SK-N-SH (cell line): Measurements from ENCODE around the gene FCMR. TPM values are rescaled to one million over a fixed set of nuclear protein-coding genes. Genes with fewer than 3 reads are reported as not detected.

Experiments used
- CTCF ChIA-PET: fragments of 300-600, 350-600 bp; formaldehyde crosslinking; extraction: SDS; loops from one replicate; lab custom pipeline; 2021; lab: Yijun Ruan, JAX
- POLR2A ChIA-PET: fragments of 350-600 bp; sonication (Branson Sonifier 250); formaldehyde crosslinking; extraction: SDS; loops from one replicate; lab custom pipeline; 2020; ENCODE audit warnings: antibody characterized with exemption, inconsistent platforms; lab: Yijun Ruan, JAX
- DNase-seq: peaks from one replicate; pipeline ENCODE4 v3.0.0; 2012
- H2AFZ ChIP-seq: fragments of 200-600 bp; sonication (generic); 2 replicates; pipeline ENCODE4 v1.8.1; 2016; ENCODE audit warnings: antibody characterized with exemption, mild to moderate bottlenecking, low read depth
- H3F3A ChIP-seq: fragments of 200-600 bp; sonication (generic); replicated peaks from 2 replicates; pipeline ENCODE3; 2016; ENCODE audit warnings: antibody characterized with exemption, mild to moderate bottlenecking; ENCODE audit not compliant: insufficient read depth
- H3K27ac ChIP-seq, 2 experiments: fragments of 200-500 bp in 1 of 2; fragments of 200-600 bp in 1 of 2; sonication (Bioruptor generic) in 1 of 2; sonication (generic), shearing (Covaris generic) in 1 of 2; 2 replicates each; pipeline versions ENCODE4 v1.5.1 to v1.6.1; 2014 to 2016; ENCODE audit warnings: low read depth in 2 of 2, inconsistent platforms in 1 of 2, low read length in 1 of 2, mild to moderate bottlenecking in 1 of 2, mixed read lengths in 1 of 2
- H3K27me3 ChIP-seq: fragments of 200-600 bp; sonication (generic), shearing (Covaris generic); 2 replicates; pipeline ENCODE4 v1.6.1; 2016; ENCODE audit warnings: mixed run types; ENCODE audit not compliant: insufficient read depth
- H3K36me3 ChIP-seq, 2 experiments: fragments of 200-500 bp in 1 of 2; fragments of 200-600 bp in 1 of 2; sonication (Bioruptor generic) in 1 of 2; sonication (generic) in 1 of 2; replicated peaks in 1 of 2; 2 replicates each; pipeline versions ENCODE3 to v1.5.1; 2014 to 2016; ENCODE audit warnings: low read length in 1 of 2, mild to moderate bottlenecking in 1 of 2; ENCODE audit not compliant: insufficient read depth in 2 of 2, control insufficient read depth in 1 of 2
- H3K4me1 ChIP-seq, 2 experiments: fragments of 200-500 bp in 1 of 2; fragments of 200-600 bp in 1 of 2; sonication (Bioruptor generic) in 1 of 2; sonication (generic), shearing (Covaris generic) in 1 of 2; 2 replicates each; pipeline versions ENCODE4 v1.5.1 to v1.6.1; 2014 to 2016; ENCODE audit warnings: low read depth in 1 of 2, low read length in 1 of 2, mixed run types in 1 of 2; ENCODE audit not compliant: insufficient read depth in 2 of 2, control insufficient read depth in 1 of 2
- H3K4me2 ChIP-seq: fragments of 200-600 bp; sonication (generic), shearing (Covaris generic); 2 replicates; pipeline ENCODE4 v1.6.1; 2017; ENCODE audit warnings: mixed run types
- H3K4me3 ChIP-seq, 2 experiments: fragments of 200-500 bp in 1 of 2; fragments of 200-600 bp in 1 of 2; sonication (Bioruptor generic) in 1 of 2; sonication (generic), shearing (Covaris generic) in 1 of 2; 2 replicates each; pipeline versions ENCODE4 v1.5.1 to v1.8.1; 2014 to 2016; ENCODE audit warnings: low read depth in 2 of 2, inconsistent platforms in 1 of 2, low read length in 1 of 2, mild to moderate bottlenecking in 1 of 2, mixed read lengths in 1 of 2, moderate library complexity in 1 of 2
- H3K79me2 ChIP-seq: fragments of 200-600 bp; sonication (generic); 2 replicates; pipeline ENCODE4 v1.8.1; 2017; ENCODE audit warnings: mild to moderate bottlenecking; ENCODE audit not compliant: insufficient read depth
- H3K9ac ChIP-seq: fragments of 200-600 bp; sonication (generic); 2 replicates; pipeline ENCODE4 v1.6.1; 2017; ENCODE audit warnings: mixed run types
- H3K9me2 ChIP-seq: fragments of 200-600 bp; sonication (generic); 2 replicates; pipeline ENCODE4 v1.6.1; 2017; ENCODE audit warnings: mixed run types
- H3K9me3 ChIP-seq: fragments of 200-600 bp; sonication (generic); 2 replicates; pipeline ENCODE4 v1.6.1; 2017; ENCODE audit warnings: mixed run types, mild to moderate bottlenecking, moderate library complexity
- H4K20me1 ChIP-seq: fragments of 200-600 bp; sonication (generic); 2 replicates; pipeline ENCODE4 v1.6.1; 2017; ENCODE audit warnings: mild to moderate bottlenecking, mixed run types; ENCODE audit not compliant: insufficient read depth
- CHD2 ChIP-seq: fragments of 150-350 bp; IDR thresholded peaks from 2 replicates; pipeline ENCODE4 v1.6.1; 2018; ENCODE audit warnings: low read length; ENCODE audit not compliant: partially characterized antibody
- FOSL2 ChIP-seq: IDR thresholded peaks from 2 replicates; pipeline ENCODE4 v1.4.0; 2012; ENCODE audit warnings: low read depth, mild to moderate bottlenecking, moderate library complexity, borderline replicate concordance
- FOXJ3 ChIP-seq: sonication (generic); formaldehyde crosslinking; IDR thresholded peaks from 2 replicates; pipeline ENCODE4 v1.5.1; 2020; ENCODE audit warnings: mild to moderate bottlenecking, missing genetic modification reagents
- FOXM1 ChIP-seq: IDR thresholded peaks from 2 replicates; pipeline ENCODE4 v1.4.0; 2012; ENCODE audit warnings: low read depth, mild to moderate bottlenecking
- JUND ChIP-seq: IDR thresholded peaks from 2 replicates; pipeline ENCODE4 v1.4.0; 2012
- MEF2A ChIP-seq: IDR thresholded peaks from 2 replicates; pipeline ENCODE4 v1.4.0; 2012; ENCODE audit warnings: low read depth, borderline replicate concordance
- NFIC ChIP-seq: IDR thresholded peaks from 2 replicates; pipeline ENCODE4 v1.4.0; 2012; ENCODE audit warnings: borderline replicate concordance
- PBX3 ChIP-seq: IDR thresholded peaks from 2 replicates; pipeline ENCODE4; 2012
- POLR2AphosphoS5 ChIP-seq: IDR thresholded peaks from 2 replicates; pipeline ENCODE4 v1.6.1; 2012; ENCODE audit warnings: low read depth, low read length
- RAD21 ChIP-seq: IDR thresholded peaks from 2 replicates; pipeline ENCODE4 v1.6.1; 2012; ENCODE audit warnings: mild to moderate bottlenecking, low read length
- RCOR1 ChIP-seq: fragments of 150-350 bp; IDR thresholded peaks from 2 replicates; pipeline ENCODE4 v1.6.1; 2017; ENCODE audit warnings: antibody characterized with exemption, low read length
- SMC3 ChIP-seq: IDR thresholded peaks from 2 replicates; pipeline ENCODE4 v1.6.1; 2012; ENCODE audit warnings: low read depth, low read length, improper control_type of control experiment
- TAF1 ChIP-seq: IDR thresholded peaks from 2 replicates; pipeline ENCODE4 v1.6.1; 2012; ENCODE audit warnings: low read depth, mild to moderate bottlenecking, low read length, moderate library complexity, borderline replicate concordance
- USF2 ChIP-seq: fragments of 150-350 bp; IDR thresholded peaks from 2 replicates; pipeline ENCODE4 v1.6.1; 2017; ENCODE audit warnings: antibody characterized with exemption, low read length, low read depth, borderline replicate concordance
- YY1 ChIP-seq: IDR thresholded peaks from 2 replicates; pipeline ENCODE4 v1.4.0; 2012; ENCODE audit warnings: low read depth, mild to moderate bottlenecking
- WGBS: methylation state at CpG from one replicate; pipeline ENCODE4 v1.1.6; 2017; ENCODE audit warnings: low lambda C conversion rate; 5-methylcytosine and 5-hydroxymethylcytosine counted together
- polyA plus RNA-seq, 3 experiments: library from polyadenylated mRNA; depleted of rRNA; stranded (reverse); fragments of >200 nt; gene quantifications; 2 replicates each; pipeline ENCODE4 v1.2.3, GENCODE V29; 2012
- TF ChIP-seq, protein P1 (sequence below): IDR thresholded peaks from 2 replicates; pipeline ENCODE4 v1.4.0; 2012; ENCODE audit warnings: low read depth, borderline replicate concordance
- TF ChIP-seq, protein P2 (sequence below): IDR thresholded peaks from 2 replicates; pipeline ENCODE4 v1.4.0; 2012; ENCODE audit warnings: low read depth, borderline replicate concordance

FCMR gene
- polyA plus RNA-seq, 1 of the 3 experiments (the other 2 are of a cell fraction) = 0.15 TPM

- H3K4me1 ChIP-seq = no peaks in the 10 kb centered on the region
- no peaks in the 10 kb centered on the region for H3K9me2 ChIP-seq
- no peaks in the 10 kb centered on the region for H3K9me3 ChIP-seq
- no peak overlapping the region for H3K4me3 ChIP-seq
- H3K36me3 ChIP-seq = no peaks in the 10 kb centered on the region
- H2AFZ ChIP-seq = no peak overlapping the region
- H3F3A ChIP-seq = no peaks in the 10 kb centered on the region
- no peak overlapping the region for H3K4me2 ChIP-seq
- no peak overlapping the region for H3K27ac ChIP-seq
- no peak overlapping the region for H3K9ac ChIP-seq
- ChIA-PET CTCF (interaction anchor here (0.9 to 1.6 kb wide), 5 partner anchors 18 to 39 kb away, joined by 3 to 5 read pairs (median 4); no protein-coding TSS in a partner anchor), POLR2A (no interaction called here)
- DNase-seq = no peak
- TF ChIP-seq TAF1 (no peak), USF2 (no peak), FOXM1 (no peak), NFIC (no peak), RCOR1 (no peak), CHD2 (no peak), JUND (no peak), FOSL2 (no peak), FOXJ3 (no peak), POLR2AphosphoS5 (no peak), MEF2A (no peak), SMC3 (no peak), RAD21 (no peak), PBX3 (no peak), YY1 (no peak)
- TF ChIP-seq, protein P1, sequence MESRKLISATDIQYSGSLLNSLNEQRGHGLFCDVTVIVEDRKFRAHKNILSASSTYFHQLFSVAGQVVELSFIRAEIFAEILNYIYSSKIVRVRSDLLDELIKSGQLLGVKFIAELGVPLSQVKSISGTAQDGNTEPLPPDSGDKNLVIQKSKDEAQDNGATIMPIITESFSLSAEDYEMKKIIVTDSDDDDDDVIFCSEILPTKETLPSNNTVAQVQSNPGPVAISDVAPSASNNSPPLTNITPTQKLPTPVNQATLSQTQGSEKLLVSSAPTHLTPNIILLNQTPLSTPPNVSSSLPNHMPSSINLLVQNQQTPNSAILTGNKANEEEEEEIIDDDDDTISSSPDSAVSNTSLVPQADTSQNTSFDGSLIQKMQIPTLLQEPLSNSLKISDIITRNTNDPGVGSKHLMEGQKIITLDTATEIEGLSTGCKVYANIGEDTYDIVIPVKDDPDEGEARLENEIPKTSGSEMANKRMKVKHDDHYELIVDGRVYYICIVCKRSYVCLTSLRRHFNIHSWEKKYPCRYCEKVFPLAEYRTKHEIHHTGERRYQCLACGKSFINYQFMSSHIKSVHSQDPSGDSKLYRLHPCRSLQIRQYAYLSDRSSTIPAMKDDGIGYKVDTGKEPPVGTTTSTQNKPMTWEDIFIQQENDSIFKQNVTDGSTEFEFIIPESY = no peak
- TF ChIP-seq, protein P2, sequence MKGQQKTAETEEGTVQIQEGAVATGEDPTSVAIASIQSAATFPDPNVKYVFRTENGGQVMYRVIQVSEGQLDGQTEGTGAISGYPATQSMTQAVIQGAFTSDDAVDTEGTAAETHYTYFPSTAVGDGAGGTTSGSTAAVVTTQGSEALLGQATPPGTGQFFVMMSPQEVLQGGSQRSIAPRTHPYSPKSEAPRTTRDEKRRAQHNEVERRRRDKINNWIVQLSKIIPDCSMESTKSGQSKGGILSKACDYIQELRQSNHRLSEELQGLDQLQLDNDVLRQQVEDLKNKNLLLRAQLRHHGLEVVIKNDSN = no peak
- peaks cover 20% of the 10 kb centered on the region; the same call in 1 of the 2 replicates for H3K27me3 ChIP-seq
- H3K79me2 ChIP-seq = no peaks in the 10 kb centered on the region
- no peaks in the 10 kb centered on the region for H4K20me1 ChIP-seq
- WGBS = 60% methylated on average over 4 of the region's 4 CpGs
Observed at GRCh38 chr1:206951318-206952100, 29.8 kb upstream of the FCMR start.
